Posterior vena cava (tissue), 2 donors: ENCODE data around the gene PHKA2. TPM values are rescaled to one million over a fixed set of nuclear protein-coding genes. Genes with fewer than 3 reads are reported as not detected.
"Not testable (repeated sequence)": the region's sequence is repeated elsewhere in the genome, so short reads cannot be mapped to it uniquely, and the experiment has no call there.

Experiments used
- DNase-seq: peaks from one replicate; pipeline ENCODE4 v3.0.0-alpha.2; 2020; ENCODE audit warnings: low spot score
- intact Hi-C, 2 donors: fragments of 100-400 bp; cut with DNase I; formaldehyde crosslinking; loops; one replicate each; pipeline versions ENCODE4 v1.14.1 to v1.14.2; 2022 to 2023
- total RNA-seq, 2 donors: library from RNA; stranded (reverse); fragmentation: NEBNext Ultra II Directional; extraction: Animal tissue kit (Norgen Biotek cat#: 25700); gene quantifications; one replicate each; pipeline ENCODE4 v1.2.1, GENCODE V29; 2021
- donor health status: DM: yes; HTN: yes; CAD: no.
- donor health status: DM: yes; HTN: yes; CAD: no.

PHKA2 gene
- total RNA-seq, 2 donors from 2014 or later: 13.5 to 14.7 TPM

DNA sequence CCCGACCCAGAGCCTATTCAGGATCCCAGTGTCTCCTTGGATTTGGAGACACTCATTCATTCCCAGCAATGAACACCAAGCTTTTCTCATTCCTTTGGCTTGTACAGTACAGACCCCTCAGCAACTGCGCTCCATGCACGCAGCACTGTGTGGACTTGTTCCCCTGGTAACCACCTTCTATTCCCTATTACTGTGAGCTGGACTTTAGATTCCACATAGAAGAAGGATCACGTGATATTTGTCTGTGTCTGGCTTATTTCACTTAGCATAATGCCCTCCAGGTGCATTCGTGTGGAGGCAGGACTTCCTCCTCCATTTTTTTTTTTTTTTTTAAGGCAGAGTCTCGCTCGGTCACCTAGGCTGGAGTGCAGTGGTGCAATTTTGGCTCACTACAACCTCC, 106.4 kb downstream of the PHKA2 start:
- peak; percentile 30 for DNase-seq
- intact Hi-C loops: no loop called here

DNA sequence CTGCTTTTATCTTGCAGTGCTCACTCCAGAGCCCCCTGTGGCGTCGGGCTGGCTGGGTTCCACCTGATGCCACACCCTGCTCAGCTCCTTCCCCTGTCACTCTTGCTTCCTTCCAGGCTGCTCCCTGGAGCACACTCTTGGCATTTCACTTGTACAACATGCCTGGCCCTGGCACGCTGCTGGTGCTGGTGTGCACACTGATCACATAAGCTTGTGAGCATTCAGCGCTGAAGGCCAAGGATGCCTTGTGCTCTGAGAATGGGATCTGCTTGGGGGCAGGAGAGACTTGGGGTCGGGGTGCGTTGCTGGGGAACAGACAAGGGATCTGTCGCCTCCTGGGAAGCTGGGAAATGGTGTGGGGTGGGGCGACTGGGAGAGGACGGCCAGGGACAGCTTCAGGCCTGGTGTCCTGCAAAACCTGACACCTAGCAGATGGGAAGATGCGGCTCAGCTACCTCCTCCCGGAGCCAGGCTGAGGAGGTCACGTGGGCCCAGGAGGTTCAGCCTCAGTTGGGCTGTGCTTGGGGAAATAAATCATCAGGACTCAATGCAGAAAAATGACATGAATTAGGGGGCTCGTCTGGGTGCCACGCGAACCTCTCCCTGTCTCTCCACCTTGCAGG, 108.5 kb downstream of the PHKA2 start:
- intact Hi-C loops: no loop called here
- DNase-seq: peak; percentile 72

DNA sequence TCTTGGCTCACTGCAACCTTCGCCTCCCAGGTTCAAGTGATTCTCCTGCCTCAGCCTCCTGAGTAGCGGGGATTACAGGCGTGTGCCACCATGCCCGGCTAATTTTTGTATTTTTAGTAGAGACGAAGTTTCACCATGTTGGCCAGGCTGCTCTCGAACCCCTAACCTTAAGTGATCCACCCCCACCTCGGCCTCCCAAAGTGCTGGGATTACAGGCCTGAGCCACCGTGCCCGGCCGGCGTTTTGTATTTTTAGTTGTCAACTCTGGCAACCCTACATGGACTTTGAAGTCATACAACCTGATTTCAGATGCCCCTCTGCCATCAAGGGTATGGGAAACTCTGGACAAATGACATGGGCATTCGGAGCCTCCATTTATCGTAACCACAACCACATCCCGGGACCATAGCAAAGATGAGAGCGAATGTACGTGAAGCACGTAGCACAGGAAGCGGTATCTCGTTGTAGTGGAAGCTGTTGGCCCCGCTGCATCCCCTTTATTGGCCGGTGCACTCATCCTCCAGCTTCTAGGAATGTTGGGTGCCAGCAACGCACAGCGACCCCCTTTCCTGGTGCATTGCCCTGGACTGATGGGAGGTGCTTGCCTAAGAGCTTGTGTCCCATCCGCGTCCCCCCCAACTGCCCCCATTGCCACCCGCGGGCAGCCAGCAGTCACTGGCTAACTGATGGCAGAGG, 109.2 kb downstream of the PHKA2 start:
- DNase-seq: peak; percentile 62
- intact Hi-C loops: loop anchor here in 1 of 2 donors (5.0 kb wide), 2 partner anchors 367 to 1558 kb away; no protein-coding TSS in a partner anchor

DNA sequence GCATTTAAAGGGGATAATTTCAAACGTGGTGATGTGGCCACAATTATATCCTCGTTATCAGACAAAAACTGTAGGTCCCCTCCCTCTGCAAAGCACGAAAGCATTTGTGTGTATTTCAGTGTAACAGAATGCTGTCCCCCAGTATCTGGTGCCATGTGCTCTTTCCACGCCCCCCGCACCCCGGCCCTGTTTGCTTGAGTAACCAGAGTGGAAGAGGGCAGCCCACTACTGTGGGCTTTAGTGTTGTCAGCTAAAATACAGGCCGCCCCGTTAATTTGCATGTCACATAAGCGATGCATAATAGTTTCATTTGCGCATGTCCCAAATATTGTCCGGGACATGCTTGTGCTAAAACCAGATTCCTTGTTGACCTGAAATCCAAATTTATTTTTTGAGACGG, 110.1 kb downstream of the PHKA2 start:
- DNase-seq: peak; percentile 52
- intact Hi-C loops: loop anchor here in 1 of 2 donors (5.0 kb wide), 2 partner anchors 367 to 1558 kb away; no protein-coding TSS in a partner anchor

DNA sequence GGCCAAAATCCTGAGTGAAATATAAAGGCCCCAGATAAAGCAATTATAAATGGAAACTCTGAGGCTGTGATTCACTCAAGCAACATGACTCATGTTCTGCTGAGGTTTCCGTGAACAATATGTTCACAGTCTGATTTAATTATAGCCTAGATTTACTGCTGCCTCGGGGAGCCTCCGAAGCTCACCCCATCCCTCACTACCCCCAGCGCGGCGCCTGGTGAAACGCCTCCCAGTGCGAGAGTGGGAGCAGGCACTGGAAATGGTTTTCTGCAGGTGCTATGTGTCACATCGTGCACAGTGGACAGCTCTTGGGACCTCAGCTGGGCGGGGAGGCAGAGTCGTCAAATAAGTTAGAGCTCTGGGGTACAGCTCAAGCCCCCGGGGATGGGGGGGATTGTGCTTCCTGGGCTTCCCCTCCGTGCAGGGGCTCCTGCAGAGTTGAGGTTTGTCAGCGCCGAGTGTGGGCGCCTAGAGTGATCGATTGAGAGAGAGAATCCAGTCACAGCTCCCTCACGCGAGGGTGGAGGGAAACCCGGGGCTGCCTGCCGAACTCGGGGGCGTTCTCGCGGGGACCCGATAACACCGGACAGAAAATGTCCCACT, 110.6 kb downstream of the PHKA2 start:
- DNase-seq: peak; percentile 65

DNA sequence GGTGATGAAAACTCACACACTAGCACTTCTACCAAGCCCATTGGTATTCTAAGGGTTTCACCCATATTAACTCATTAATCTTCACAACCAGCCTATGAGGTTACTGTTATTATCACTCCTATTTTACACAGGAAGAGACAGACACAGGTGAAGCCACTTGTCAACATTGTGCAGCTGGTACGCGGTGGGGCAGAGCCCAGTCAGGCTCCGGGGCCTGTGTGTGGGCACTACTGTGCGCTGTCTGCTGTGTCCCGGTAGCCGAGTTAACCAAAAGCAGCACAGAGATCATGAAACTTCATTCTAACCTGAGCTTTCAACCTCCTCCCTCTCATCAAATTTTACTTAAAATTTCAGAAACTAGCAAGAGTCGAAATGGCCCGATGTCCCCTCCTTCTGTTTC, 111.3 kb downstream of the PHKA2 start:
- intact Hi-C loops: loop anchor here in 1 of 2 donors (5.0 kb wide), 2 partner anchors 365 to 1560 kb away; no protein-coding TSS in a partner anchor
- DNase-seq: no peak

More for the DNA sequence above, 110.6 kb downstream of the PHKA2 start:
- intact Hi-C loops: loop anchor here in 1 of 2 donors (5.0 kb wide), 2 partner anchors 366 to 1559 kb away; no protein-coding TSS in a partner anchor

DNA sequence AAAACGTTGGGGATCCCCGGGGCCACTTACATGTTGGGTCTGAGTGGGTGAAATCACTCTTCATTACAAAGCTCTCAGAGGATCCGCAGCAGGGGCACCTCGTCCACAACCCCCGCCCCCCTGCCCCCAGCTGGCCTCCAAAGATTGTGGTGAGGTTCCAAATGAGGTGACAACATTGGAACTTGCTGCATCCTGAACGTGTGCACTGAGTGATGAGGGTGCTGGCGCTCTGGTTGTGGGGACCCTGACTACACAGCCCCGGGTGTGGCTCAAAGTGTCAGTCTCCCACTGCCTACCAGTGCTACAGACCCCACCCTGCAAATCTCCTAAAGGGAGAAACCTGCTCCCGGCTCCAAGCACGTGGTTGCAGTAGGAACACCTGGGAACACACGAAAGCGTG, 111.9 kb downstream of the PHKA2 start:
- intact Hi-C loops: loop anchor here in 1 of 2 donors (5.0 kb wide), 2 partner anchors 365 to 1560 kb away; no protein-coding TSS in a partner anchor
- peak; percentile 29 for DNase-seq

DNA sequence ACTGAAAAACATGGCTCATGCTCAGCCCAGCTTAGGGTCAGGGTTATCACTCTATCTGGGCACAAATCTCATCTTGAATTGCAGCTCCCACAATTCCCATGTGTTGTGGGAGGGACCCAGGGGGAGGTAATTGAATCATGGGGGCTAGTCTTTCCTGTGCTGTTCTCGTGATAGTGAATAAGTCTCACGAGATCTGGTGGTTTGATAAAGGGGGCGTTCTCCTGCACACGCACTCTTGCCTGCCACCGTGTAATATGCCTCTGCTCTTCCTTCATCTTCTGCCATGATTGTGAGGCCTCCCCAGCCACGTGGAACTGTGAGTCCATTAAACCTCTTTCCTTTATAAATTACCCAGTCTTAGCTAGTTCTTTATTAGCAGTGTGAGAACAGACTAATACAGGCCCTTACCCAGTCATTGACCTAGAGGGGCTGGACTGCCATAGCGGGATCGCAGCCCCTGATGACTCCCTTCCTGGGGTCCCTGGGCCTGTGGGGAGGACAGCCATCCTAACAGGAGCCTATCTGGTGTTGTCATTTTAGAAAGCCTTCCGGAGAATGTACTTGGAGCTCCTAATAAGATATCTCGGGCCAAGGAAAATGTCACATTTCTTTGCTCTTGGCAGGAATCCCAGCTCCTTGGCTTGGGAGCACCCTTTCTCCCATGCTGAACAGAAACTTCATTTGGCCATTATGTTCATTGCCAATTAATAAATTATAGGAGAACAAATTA, 112.6 kb downstream of the PHKA2 start:
- intact Hi-C loops: loop anchor here in 1 of 2 donors (5.0 kb wide), 2 partner anchors 364 to 1561 kb away; no protein-coding TSS in a partner anchor
- no peak for DNase-seq

DNA sequence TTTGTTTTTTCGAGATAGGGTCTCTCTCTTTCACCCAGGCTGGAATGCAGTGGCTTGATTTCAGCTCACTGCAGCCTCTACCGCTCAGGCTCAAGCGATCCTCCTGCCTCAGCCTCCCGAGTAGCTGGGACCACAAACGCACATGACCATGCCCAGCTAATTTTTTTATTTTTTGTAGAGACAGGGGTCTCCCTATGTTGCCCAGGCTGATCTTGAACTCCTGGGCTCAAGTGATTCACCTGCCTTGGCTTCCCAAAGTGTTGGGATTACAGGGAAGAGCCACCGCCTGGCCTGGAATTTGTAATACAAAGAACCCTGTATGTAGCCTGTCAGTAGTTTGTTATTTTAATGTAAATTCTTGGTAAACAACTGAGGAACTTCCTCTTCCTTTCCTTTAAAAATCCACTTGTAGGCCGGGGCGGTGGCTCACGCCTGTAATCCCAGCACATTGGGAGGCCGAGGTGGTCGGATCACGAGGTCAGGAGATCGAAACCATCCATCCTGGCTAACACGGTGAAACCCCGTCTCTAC, 119.5 kb downstream of the PHKA2 start:
- intact Hi-C loops: loop anchor here in 1 of 2 donors (10.0 kb wide), 1 partner anchor 180 kb away; no protein-coding TSS in a partner anchor

DNA sequence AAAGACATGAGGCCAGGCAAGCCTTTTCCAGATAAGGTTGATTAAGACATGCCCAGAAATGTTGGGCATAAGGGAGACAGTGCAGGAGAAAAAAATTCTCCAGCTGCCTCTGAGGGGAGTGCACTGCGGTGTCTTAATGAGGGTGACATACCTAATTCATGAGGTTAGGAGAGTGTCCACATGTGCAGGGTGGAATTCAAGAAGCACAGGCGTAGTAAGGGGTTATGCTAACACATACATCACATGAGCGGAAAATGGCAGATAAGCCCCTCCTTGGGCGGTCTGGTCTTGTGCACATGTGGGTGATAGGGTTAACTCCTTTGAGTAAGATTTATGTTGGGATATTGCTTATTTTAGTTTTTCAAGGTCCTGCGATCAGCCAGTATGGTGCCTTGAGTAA, 122.4 kb downstream of the PHKA2 start:
- no peak for DNase-seq
- intact Hi-C loops: loop anchor here in 1 of 2 donors (10.0 kb wide), 1 partner anchor 177 kb away; no protein-coding TSS in a partner anchor

More for the DNA sequence above, 119.5 kb downstream of the PHKA2 start:
- DNase-seq: no peak

DNA sequence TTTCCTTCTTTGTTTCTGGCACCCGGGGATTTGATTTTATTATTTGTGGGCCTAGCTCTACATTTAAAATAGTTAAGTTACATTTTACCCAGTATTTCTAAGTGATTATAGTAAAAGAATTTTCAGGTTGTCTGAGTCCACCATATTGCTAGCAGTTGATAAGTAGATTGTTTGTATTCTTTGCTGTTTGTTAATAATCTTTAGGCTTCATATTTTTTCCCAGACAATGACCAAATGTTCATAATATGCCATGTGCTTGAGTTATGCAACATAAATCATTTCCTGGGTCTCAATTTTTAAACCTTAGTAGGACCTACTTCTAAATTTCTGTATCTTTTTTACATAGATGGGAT, 127.3 kb downstream of the PHKA2 start:
- DNase-seq: no peak
- intact Hi-C loops: no loop called here

DNA sequence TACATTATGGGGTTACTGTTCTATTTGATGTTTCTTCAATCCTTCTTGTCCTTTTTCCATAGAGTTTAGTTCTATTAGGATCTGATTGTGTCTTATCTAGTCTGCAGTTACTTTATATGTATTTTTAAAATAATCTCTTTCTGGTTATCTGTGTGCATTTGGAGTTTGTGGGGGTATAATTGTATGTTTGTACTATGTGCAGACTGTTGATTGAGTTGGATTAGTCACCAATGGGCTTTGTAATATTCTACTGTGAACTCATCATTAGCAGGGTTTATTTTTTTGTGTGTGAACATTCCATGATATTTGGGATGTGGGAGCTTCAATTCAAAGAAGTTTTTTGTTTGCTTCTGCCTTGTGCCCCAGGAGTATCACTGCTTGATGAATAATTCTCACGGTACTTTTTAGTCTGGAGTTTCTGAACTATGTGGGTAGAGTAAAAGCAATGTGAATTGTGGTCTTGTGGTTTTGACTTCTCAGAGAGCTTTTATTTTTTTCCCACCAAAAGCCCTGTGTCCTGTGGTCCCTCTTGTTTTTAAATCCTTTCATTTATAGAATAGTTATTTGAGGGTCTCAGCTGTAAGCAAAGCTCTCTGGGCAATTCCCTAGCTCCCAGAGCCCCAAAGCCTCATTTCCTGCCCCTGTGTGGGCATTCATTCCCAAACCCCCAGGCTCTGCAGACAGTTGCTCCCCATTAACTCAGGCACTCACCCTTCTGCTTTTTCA, 127.8 kb downstream of the PHKA2 start:
- DNase-seq: no peak
- intact Hi-C loops: no loop called here

DNA sequence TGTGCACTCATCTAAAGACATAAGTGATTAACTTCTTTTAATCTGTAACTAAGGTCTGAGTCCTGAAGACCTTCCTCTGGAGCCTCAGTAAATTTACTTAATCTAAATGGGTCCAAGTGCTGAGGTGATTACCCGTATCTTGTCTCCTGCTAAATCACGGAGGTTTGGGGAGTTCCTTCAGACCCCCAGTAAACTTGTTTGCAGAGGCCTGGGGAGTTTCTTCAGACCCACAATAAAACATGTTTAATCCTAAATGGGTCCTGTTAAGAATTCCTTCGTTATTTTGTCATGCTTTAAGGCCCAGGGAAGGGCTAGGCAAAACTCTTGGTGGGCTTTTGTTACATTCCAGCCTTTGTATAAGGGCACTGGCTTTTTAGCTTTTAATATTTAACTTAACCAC, 136.0 kb downstream of the PHKA2 start:
- intact Hi-C loops, DNase-seq: not testable (repeated sequence)

Other genes with a start within 250 kb of the PHKA2 start
- 1 to 10 TPM; 1.0 TPM for gene ADGRG2, start 138.4 kb upstream of the PHKA2 start, total RNA-seq